K562 (cell line): Measurements from ENCODE around the gene WDR76. TPM values are rescaled to one million over a fixed set of nuclear protein-coding genes. Genes with fewer than 3 reads are reported as not detected.

Experiments used
- ARID2 ChIP-seq: fragments of 450-650 bp; IDR thresholded peaks from 2 replicates; pipeline ENCODE4 v1.6.1; 2017; ENCODE audit warnings: antibody characterized with exemption, mild to moderate bottlenecking
- CBX1 ChIP-seq: sonication (generic); IDR thresholded peaks from 2 replicates; pipeline ENCODE4 v1.6.1; 2016; ENCODE audit warnings: antibody characterized with exemption, low read depth, mild to moderate bottlenecking
- CCAR2 ChIP-seq: fragments of 200-400 bp; formaldehyde crosslinking; IDR thresholded peaks from 2 replicates; pipeline ENCODE4 v1.6.1; 2017; ENCODE audit warnings: mild to moderate bottlenecking, low read depth, low read length
- EHMT2 ChIP-seq: fragments of 450-650 bp; IDR thresholded peaks from 2 replicates; pipeline ENCODE4 v1.6.1; 2018; ENCODE audit warnings: antibody characterized with exemption
- GABPA ChIP-seq: fragments of 200-800 bp; sonication (Bioruptor generic); conservative IDR thresholded peaks from 2 replicates; pipeline ENCODE4 v1.6.1; 2016; ENCODE audit warnings: low read depth, missing genetic modification characterization, missing compliant biosample characterization
- ILK ChIP-seq: fragments of 450-650 bp; IDR thresholded peaks from 2 replicates; pipeline ENCODE4 v1.6.1; 2016; ENCODE audit warnings: missing genetic modification characterization, low read depth, mild to moderate bottlenecking, missing compliant biosample characterization, moderate library complexity, borderline replicate concordance
- MIER1 ChIP-seq: fragments of 450-650 bp; IDR thresholded peaks from 2 replicates; pipeline ENCODE4 v1.6.1; 2016; ENCODE audit warnings: antibody characterized with exemption, mild to moderate bottlenecking, low read depth
- MTA2 ChIP-seq: fragments of 450-650 bp; IDR thresholded peaks from 2 replicates; pipeline ENCODE4 v1.6.1; 2016; ENCODE audit warnings: low read depth
- NCOA2 ChIP-seq, 2 experiments: fragments of 450-650 bp; IDR thresholded peaks; 2 replicates each; pipeline ENCODE4 v1.6.1; 2018; ENCODE audit warnings: mild to moderate bottlenecking in 2 of 2, moderate library complexity in 1 of 2; ENCODE audit not compliant: partially characterized antibody in 2 of 2
- NFATC3 ChIP-seq: fragments of 450-650 bp; IDR thresholded peaks from 2 replicates; pipeline ENCODE4 v1.6.1; 2017; ENCODE audit warnings: mild to moderate bottlenecking
- NR4A1 ChIP-seq, 2 experiments: fragments of 250-450 bp in 1 of 2; fragments of 450-650 bp in 1 of 2; sonication (Bioruptor Pico) in 1 of 2; IDR thresholded peaks; 2 replicates each; pipeline versions ENCODE4 v1.4.0 to v1.6.1; 2016 to 2020; ENCODE audit warnings: mild to moderate bottlenecking in 2 of 2, missing compliant biosample characterization in 1 of 2, missing genetic modification characterization in 1 of 2, moderate library complexity in 1 of 2
- REST ChIP-seq, 2 experiments: fragments of 450-650 bp; formaldehyde crosslinking in 1 of 2; IDR thresholded peaks; 2 replicates each; pipeline versions ENCODE4 v1.4.0 to v1.6.1; 2014 to 2020; ENCODE audit warnings: mild to moderate bottlenecking in 2 of 2, borderline replicate concordance in 1 of 2, low read depth in 1 of 2
- RNF2 ChIP-seq: sonication (generic); IDR thresholded peaks from 2 replicates; pipeline ENCODE4 v1.6.1; 2016
- SMAD4 ChIP-seq: fragments of 250-450 bp; sonication (Bioruptor Pico); conservative IDR thresholded peaks from 2 replicates; pipeline ENCODE4 v1.8.0; 2021; ENCODE audit warnings: inconsistent platforms, mild to moderate bottlenecking, moderate library complexity
- SUPT5H ChIP-seq: fragments of 450-650 bp; IDR thresholded peaks from 2 replicates; pipeline ENCODE4 v1.6.1; 2016
- TAF7 ChIP-seq: fragments of 450-650 bp; IDR thresholded peaks from 2 replicates; pipeline ENCODE4 v1.6.1; 2016; ENCODE audit warnings: missing genetic modification characterization, missing compliant biosample characterization
- polyA plus RNA-seq, 8 experiments: library from polyadenylated mRNA; depleted of rRNA in 4 of 8; stranded (reverse) in 5 of 8; unstranded in 3 of 8; fragments of >200 nt; fragmentation: Nextera tagmentation in 2 of 8; fragmentation: Illumina TruSeq in 1 of 8; extraction: Ambion mirVana in 2 of 8; extraction: Trizol in 1 of 8; gene quantifications; 2 replicates each; pipeline versions ENCODE4 v1.2.1 to v1.2.3, GENCODE V29; 2011 to 2014; ENCODE audit warnings: inconsistent platforms in 1 of 8, missing spikeins in 1 of 8
- total RNA-seq, 7 experiments: library from RNA; depleted of rRNA in 6 of 7; stranded (reverse); fragments of >200 nt in 6 of 7; fragmentation: Illumina TruSeq in 2 of 7; extraction: Trizol in 2 of 7; gene quantifications; 2 replicates each; pipeline versions ENCODE4 v1.2.1 to v1.2.3, GENCODE V29; 2011 to 2021; ENCODE audit warnings: low replicate concordance in 1 of 7
- TF ChIP-seq, protein P1 (sequence below), 2 experiments: IDR thresholded peaks; 2 replicates each; pipeline ENCODE4 v1.6.1; 2011; ENCODE audit warnings: borderline replicate concordance in 1 of 2, control low read depth in 1 of 2, low read depth in 1 of 2, low read length in 1 of 2, mild to moderate bottlenecking in 1 of 2, mixed read lengths in 1 of 2, moderate library complexity in 1 of 2; ENCODE audit not compliant: insufficient read depth in 1 of 2, insufficient read length in 1 of 2, poor library complexity in 1 of 2, severe bottlenecking in 1 of 2; ENCODE audit errors: extremely low read depth in 1 of 2

Gene WDR76
- total and polyA plus RNA-seq, 9 of the 15 experiments (the other 6 are each of a cell fraction or from before 2014, with no cell fraction given), result 9.8 to 69.5 (median 44.4) TPM

DNA sequence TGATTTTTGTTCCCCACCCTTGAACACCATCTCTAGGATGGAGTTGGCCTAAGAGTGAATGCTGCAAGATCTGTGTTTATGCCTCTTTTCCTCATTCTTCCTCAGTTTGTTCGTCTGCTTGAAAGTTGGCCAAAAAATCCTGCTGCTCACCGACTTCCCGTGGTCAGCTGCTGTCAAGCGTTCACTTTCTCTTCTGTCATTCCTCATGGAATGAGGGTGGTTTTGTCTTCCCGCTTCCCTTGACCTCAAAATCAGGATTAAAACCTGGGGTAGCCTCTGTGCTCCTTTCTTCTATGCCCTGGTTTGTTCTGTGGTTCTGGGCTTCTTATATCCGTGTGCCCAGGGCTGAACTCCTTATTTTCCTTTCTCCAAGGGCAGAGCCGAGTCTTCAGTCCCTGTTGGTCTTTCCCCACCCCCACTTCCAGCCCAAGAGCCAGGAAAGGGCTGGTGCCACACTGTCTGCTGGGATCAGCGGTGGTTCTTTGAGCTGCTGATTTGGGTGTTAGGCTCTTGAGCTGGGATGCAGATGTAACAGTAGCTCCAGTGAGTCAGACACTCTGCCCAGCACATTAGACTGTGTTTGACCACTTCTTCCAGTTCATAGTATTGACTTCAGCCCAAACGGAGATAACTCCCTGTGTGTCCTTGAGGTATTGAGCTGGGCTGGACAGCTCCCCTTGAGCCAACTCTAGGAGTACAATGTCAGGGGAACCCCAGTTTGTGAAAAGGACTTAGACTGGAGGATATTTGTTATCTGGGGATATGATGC, 32.3 kb upstream of the WDR76 start (continued):
- TF ChIP-seq REST (IDR thresholded peaks at IDR 0.05; ENCODE audit: borderline replicate concordance) (peak; percentile 79), REST (CRISPR knock-in tag; IDR thresholded peaks at IDR 0.05; ENCODE audit: low read depth) (peak; percentile 60; the same call in 1 of the 2 replicates), SUPT5H (no peak; the same call in 1 of the 2 replicates), NFATC3 (no peak), EHMT2 (peak; percentile 63; the same call in 1 of the 2 replicates), MIER1 (peak; percentile 74; the same call in 1 of the 2 replicates), SMAD4 (CRISPR knock-in tag) (no peak), ILK (no peak), RNF2 (no peak), GABPA (tag) (no peak), ARID2 (no peak), TAF7 (tag) (no peak), NCOA2 (IDR thresholded peaks at IDR 0.05; ENCODE audit: partially characterized antibody in 2 of 2) (no peak), MTA2 (no peak), NR4A1 (CRISPR knock-in tag; IDR thresholded peaks at IDR 0.05) (no peak), NR4A1 (tag; IDR thresholded peaks at IDR 0.05) (no peak), CCAR2 (no peak), CBX1 (no peak)
- TF ChIP-seq, protein P1, sequence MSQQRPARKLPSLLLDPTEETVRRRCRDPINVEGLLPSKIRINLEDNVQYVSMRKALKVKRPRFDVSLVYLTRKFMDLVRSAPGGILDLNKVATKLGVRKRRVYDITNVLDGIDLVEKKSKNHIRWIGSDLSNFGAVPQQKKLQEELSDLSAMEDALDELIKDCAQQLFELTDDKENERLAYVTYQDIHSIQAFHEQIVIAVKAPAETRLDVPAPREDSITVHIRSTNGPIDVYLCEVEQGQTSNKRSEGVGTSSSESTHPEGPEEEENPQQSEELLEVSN (IDR thresholded peaks at IDR 0.05; ENCODE audit: borderline replicate concordance in 1 of 2, extremely low read depth in 1 of 2, insufficient read depth in 1 of 2, insufficient read length in 1 of 2, low read depth in 1 of 2, low read length in 1 of 2, poor library complexity in 1 of 2, severe bottlenecking in 1 of 2), result no peak
